DND-41 (cell line): ENCODE data around the gene CD8B.

Experiments used
- ATAC-seq: fragments of 200-7000 bp; cut with Tn5 transposase; 3 replicates; pipeline ENCODE4 v1.9.1; 2021; ENCODE audit warnings: low read depth; ENCODE audit not compliant: insufficient read depth
- DNase-seq: peaks from one replicate; pipeline ENCODE4 v3.0.0-alpha.2; 2020
- H2AFZ ChIP-seq: 2 replicates; pipeline ENCODE4 v1.6.0; 2012; ENCODE audit warnings: low read depth, low read length
- H3K27ac ChIP-seq: 2 replicates; pipeline ENCODE4 v1.5.1; 2012; ENCODE audit warnings: low read length, inconsistent platforms
- H3K27me3 ChIP-seq: fragments of 200-600 bp; sonication (generic); 2 replicates; pipeline ENCODE4 v1.6.0; 2012; ENCODE audit warnings: low read length, mild to moderate bottlenecking, inconsistent platforms; ENCODE audit not compliant: insufficient read depth, poor library complexity
- H3K36me3 ChIP-seq: 2 replicates; pipeline ENCODE4 v1.5.1; 2012; ENCODE audit warnings: low read length, inconsistent platforms; ENCODE audit not compliant: insufficient read depth
- H3K4me1 ChIP-seq: 2 replicates; pipeline ENCODE4 v1.5.1; 2012; ENCODE audit warnings: mild to moderate bottlenecking, low read length; ENCODE audit not compliant: insufficient read depth
- H3K4me2 ChIP-seq: 2 replicates; pipeline ENCODE4 v1.6.0; 2012; ENCODE audit warnings: mild to moderate bottlenecking, moderate library complexity, low read length, inconsistent platforms; ENCODE audit not compliant: insufficient read depth
- H3K4me3 ChIP-seq, 2 experiments: fragments of 200-600 bp in 1 of 2; shearing (Covaris generic) in 1 of 2; 2 replicates each; pipeline ENCODE4 v1.5.1; 2012 to 2016; ENCODE audit warnings: inconsistent platforms in 2 of 2, low read length in 2 of 2, mild to moderate bottlenecking in 2 of 2, low read depth in 1 of 2, moderate library complexity in 1 of 2
- H3K79me2 ChIP-seq: 2 replicates; pipeline ENCODE4 v1.6.0; 2012; ENCODE audit warnings: low read length, inconsistent platforms; ENCODE audit not compliant: insufficient read depth
- H3K9ac ChIP-seq: 2 replicates; pipeline ENCODE4 v1.6.0; 2012; ENCODE audit warnings: low read depth, mild to moderate bottlenecking, inconsistent platforms, low read length, moderate library complexity
- H3K9me3 ChIP-seq: 2 replicates; pipeline ENCODE4 v1.5.1; 2012; ENCODE audit warnings: low read length, moderate library complexity, mild to moderate bottlenecking, inconsistent platforms; ENCODE audit not compliant: insufficient read depth, severe bottlenecking
- H4K20me1 ChIP-seq: 2 replicates; pipeline ENCODE4 v1.6.0; 2012; ENCODE audit warnings: low read length; ENCODE audit not compliant: insufficient read depth
- CTCF ChIP-seq: IDR thresholded peaks from 2 replicates; pipeline ENCODE4 v1.5.1; 2012; ENCODE audit warnings: borderline replicate concordance, low read length, moderate library complexity, mild to moderate bottlenecking; ENCODE audit not compliant: poor library complexity, severe bottlenecking; ENCODE audit errors: extremely low read depth
- EZH2 ChIP-seq: IDR thresholded peaks from 3 replicates; pipeline ENCODE4 v1.6.1; 2012; ENCODE audit warnings: borderline replicate concordance, low read depth, mild to moderate bottlenecking, moderate library complexity, low read length, inconsistent platforms; ENCODE audit not compliant: severe bottlenecking

CD8B gene

GRCh38 chr2:86825693-86826381 lies 35.8 kb downstream of the CD8B start:
- peak overlapping the region; percentile 79 for H3K4me2 ChIP-seq
- peak overlapping the region; percentile 56 for H2AFZ ChIP-seq
- H3K4me1 ChIP-seq: peaks cover 57% of the 10 kb centered on the region
- H3K9ac ChIP-seq: peak overlapping the region; percentile 57
- H3K36me3 ChIP-seq: no peaks in the 10 kb centered on the region
- H3K27me3 ChIP-seq: no peaks in the 10 kb centered on the region
- peak overlapping the region; percentile 90 for H3K27ac ChIP-seq
- H3K9me3 ChIP-seq: no peaks in the 10 kb centered on the region
- no peaks in the 10 kb centered on the region for H4K20me1 ChIP-seq
- ATAC-seq (peak; percentile 82), DNase-seq (peak; percentile 86)
- TF ChIP-seq EZH2: no peak
- TF ChIP-seq CTCF: no peak
- H3K79me2 ChIP-seq: no peaks in the 10 kb centered on the region
- H3K4me3 ChIP-seq: peak overlapping the region in 1 of 2 experiments; percentile 54; a peak in 3 of 4 replicates

GRCh38 chr2:86825036-86825692 lies 36.5 kb downstream of the CD8B start:
- Histone ChIP-seq H3K9ac (peak overlapping the region; percentile 57), H4K20me1 (no peaks in the 10 kb centered on the region), H3K9me3 (no peaks in the 10 kb centered on the region), H3K36me3 (no peaks in the 10 kb centered on the region), H3K27me3 (no peaks in the 10 kb centered on the region), H3K4me3 (peak overlapping the region in 1 of 2 experiments; percentile 54; a peak in 3 of 4 replicates), H3K4me1 (peaks cover 57% of the 10 kb centered on the region), H2AFZ (0 out of 2 replicates have a peak overlapping the region, but pooled peaks have one; percentile 56), H3K79me2 (no peaks in the 10 kb centered on the region), H3K4me2 (peak overlapping the region; percentile 79), H3K27ac (peak overlapping the region; percentile 90)
- DNase-seq: peak; percentile 88
- peak; percentile 69 for ATAC-seq
- TF ChIP-seq EZH2: no peak

- Histone ChIP-seq H3K4me2 (no peak overlapping the region), H3K79me2 (no peaks in the 10 kb centered on the region), H3K4me3 (no peak overlapping the region), H3K27me3 (no peaks in the 10 kb centered on the region), H2AFZ (no peak overlapping the region), H3K36me3 (no peaks in the 10 kb centered on the region), H3K27ac (no peak overlapping the region; the same call in 1 of the 2 replicates), H3K4me1 (peaks cover 70% of the 10 kb centered on the region), H4K20me1 (no peaks in the 10 kb centered on the region), H3K9me3 (no peaks in the 10 kb centered on the region), H3K9ac (no peak overlapping the region)
- DNase-seq: no peak
- no peak for ATAC-seq
- no peak for TF ChIP-seq CTCF
- TF ChIP-seq EZH2: no peak
Observed at GRCh38 chr2:86822668-86823345, 38.9 kb downstream of the CD8B start.

GRCh38 chr2:86821842-86822241 lies 39.8 kb downstream of the CD8B start:
- Histone ChIP-seq H3K4me2 (no peak overlapping the region), H4K20me1 (no peaks in the 10 kb centered on the region), H3K4me1 (peaks cover 60% of the 10 kb centered on the region), H3K9ac (no peak overlapping the region), H3K27ac (no peak overlapping the region), H3K36me3 (no peaks in the 10 kb centered on the region), H2AFZ (no peak overlapping the region), H3K79me2 (no peaks in the 10 kb centered on the region), H3K27me3 (no peaks in the 10 kb centered on the region), H3K9me3 (no peaks in the 10 kb centered on the region), H3K4me3 (no peak overlapping the region)
- DNase-seq: no peak
- ATAC-seq: no peak
- TF ChIP-seq CTCF: no peak
- TF ChIP-seq EZH2: no peak
